Panc1 (cell line): ENCODE results near the gene KRT6C. TPM values are rescaled to one million over a fixed set of nuclear protein-coding genes. Genes with fewer than 3 reads are reported as not detected.
"Not testable (repeated sequence)": the region's sequence is repeated elsewhere in the genome, so short reads cannot be mapped to it uniquely, and the experiment has no call there.

Source experiments
- ATAC-seq: fragments of 200-7000 bp; cut with Tn5 transposase; 2 replicates; pipeline ENCODE4 v1.9.1; 2020; ENCODE audit warnings: mild to moderate bottlenecking, moderate library complexity
- BruUV-seq: library from RNA; stranded (reverse); fragments of 400-500 nt; replicated peaks from 2 replicates; lab custom pipeline; 2021; lab: Mats Ljungman, UMichigan
- CTCF ChIA-PET: fragments of 300-600 bp; sonication (Branson Sonifier 250); formaldehyde crosslinking; loops from one replicate; lab custom pipeline; 2022; ENCODE audit warnings: antibody characterized with exemption; lab: Charles Lee
- POLR2A ChIA-PET: fragments of 300-600 bp; sonication (Branson Sonifier 250); formaldehyde crosslinking; loops from one replicate; lab custom pipeline; 2022; ENCODE audit warnings: antibody characterized with exemption; lab: Charles Lee
- DNase-seq: peaks from one replicate; pipeline ENCODE4 v3.0.0-alpha.2; 2010; ENCODE audit warnings: low read depth, low spot score
- H3K27ac ChIP-seq: 2 replicates; pipeline ENCODE4 v1.5.1; 2011; ENCODE audit warnings: mild to moderate bottlenecking, low read length, inconsistent platforms
- H3K27me3 ChIP-seq: fragments of 200-500 bp; sonication (Bioruptor generic); 2 replicates; pipeline ENCODE4 v1.6.0; 2014; ENCODE audit warnings: low read length, inconsistent platforms; ENCODE audit not compliant: control insufficient read depth, insufficient read depth
- H3K36me3 ChIP-seq: fragments of 200-500 bp; sonication (Bioruptor generic); 2 replicates; pipeline ENCODE4 v1.5.1; 2014; ENCODE audit warnings: inconsistent platforms, mild to moderate bottlenecking, low read length, moderate library complexity; ENCODE audit not compliant: control insufficient read depth, insufficient read depth
- H3K4me1 ChIP-seq: 2 replicates; pipeline ENCODE4 v1.5.1; 2011; ENCODE audit warnings: inconsistent platforms, mild to moderate bottlenecking, low read length, moderate library complexity; ENCODE audit not compliant: control insufficient read depth, insufficient read depth
- H3K4me3 ChIP-seq, 2 experiments: 2 replicates each; pipeline ENCODE4 v1.5.1; 2011 to 2012; ENCODE audit warnings: low read depth in 2 of 2, low read length in 2 of 2, mild to moderate bottlenecking in 2 of 2, inconsistent platforms in 1 of 2, moderate library complexity in 1 of 2
- H3K9me3 ChIP-seq: fragments of 200-500 bp; sonication (Bioruptor generic); 2 replicates; pipeline ENCODE4 v1.5.1; 2014; ENCODE audit warnings: low read depth, mild to moderate bottlenecking, inconsistent platforms, low read length, moderate library complexity; ENCODE audit not compliant: control insufficient read depth, insufficient read depth
- CTCF ChIP-seq: fragments of 450-650 bp; IDR thresholded peaks from 2 replicates; pipeline ENCODE4 v1.5.1; 2017; ENCODE audit warnings: mild to moderate bottlenecking
- POLR2AphosphoS5 ChIP-seq: IDR thresholded peaks from 2 replicates; pipeline ENCODE4 v1.6.1; 2012; ENCODE audit warnings: mild to moderate bottlenecking, low read depth, low read length, moderate library complexity
- SIN3A ChIP-seq: IDR thresholded peaks from 2 replicates; pipeline ENCODE4 v1.6.1; 2012; ENCODE audit warnings: low read depth, mild to moderate bottlenecking, low read length, moderate library complexity, borderline replicate concordance; ENCODE audit not compliant: insufficient read depth
- TCF7L2 ChIP-seq: IDR thresholded peaks from 2 replicates; pipeline ENCODE4 v1.6.1; 2011; ENCODE audit warnings: mild to moderate bottlenecking, low read depth, low read length, inconsistent platforms
- in situ Hi-C: cut with HindIII; loops from 2 replicates; pipeline ENCODE4 v1.10.0; 2016; ENCODE audit warnings: low sequenced_read_pairs, low pct_unique_long_range_greater_than_20kb
- intact Hi-C: fragments of 100-400 bp; cut with micrococcal nuclease; formaldehyde crosslinking; loops from one replicate; pipeline ENCODE4 v1.10.0; 2022; ENCODE audit not compliant: unreplicated experiment
- total RNA-seq: library from RNA; stranded (reverse); gene quantifications from one replicate; pipeline ENCODE4 v1.2.1, GENCODE V29; 2021; ENCODE audit not compliant: unreplicated experiment
- TF ChIP-seq, protein P1 (sequence below), 2 experiments: IDR thresholded peaks; 2 replicates each; pipeline ENCODE4 v1.6.1; 2011 to 2012; ENCODE audit warnings: low read depth in 2 of 2, control low read depth in 1 of 2, low read length in 1 of 2, mild to moderate bottlenecking in 1 of 2, moderate library complexity in 1 of 2; ENCODE audit not compliant: insufficient read depth in 1 of 2

The KRT6C gene
- total RNA-seq, 1 experiment from 2014 or later = not detected

GRCh38 chr12:52448228-52448627, 25.4 kb downstream of the KRT6C start:
- intact Hi-C loops (no loop called here), in situ Hi-C loops (no loop called here)
- POLR2A ChIA-PET = interaction anchor here (0.7 kb wide), 1 partner anchor 21 kb away, joined by 3 read pairs; no protein-coding TSS in a partner anchor
- TF ChIP-seq TCF7L2 (no peak), POLR2AphosphoS5 (no peak), SIN3A (no peak), CTCF (no peak)
- TF ChIP-seq, protein P1, sequence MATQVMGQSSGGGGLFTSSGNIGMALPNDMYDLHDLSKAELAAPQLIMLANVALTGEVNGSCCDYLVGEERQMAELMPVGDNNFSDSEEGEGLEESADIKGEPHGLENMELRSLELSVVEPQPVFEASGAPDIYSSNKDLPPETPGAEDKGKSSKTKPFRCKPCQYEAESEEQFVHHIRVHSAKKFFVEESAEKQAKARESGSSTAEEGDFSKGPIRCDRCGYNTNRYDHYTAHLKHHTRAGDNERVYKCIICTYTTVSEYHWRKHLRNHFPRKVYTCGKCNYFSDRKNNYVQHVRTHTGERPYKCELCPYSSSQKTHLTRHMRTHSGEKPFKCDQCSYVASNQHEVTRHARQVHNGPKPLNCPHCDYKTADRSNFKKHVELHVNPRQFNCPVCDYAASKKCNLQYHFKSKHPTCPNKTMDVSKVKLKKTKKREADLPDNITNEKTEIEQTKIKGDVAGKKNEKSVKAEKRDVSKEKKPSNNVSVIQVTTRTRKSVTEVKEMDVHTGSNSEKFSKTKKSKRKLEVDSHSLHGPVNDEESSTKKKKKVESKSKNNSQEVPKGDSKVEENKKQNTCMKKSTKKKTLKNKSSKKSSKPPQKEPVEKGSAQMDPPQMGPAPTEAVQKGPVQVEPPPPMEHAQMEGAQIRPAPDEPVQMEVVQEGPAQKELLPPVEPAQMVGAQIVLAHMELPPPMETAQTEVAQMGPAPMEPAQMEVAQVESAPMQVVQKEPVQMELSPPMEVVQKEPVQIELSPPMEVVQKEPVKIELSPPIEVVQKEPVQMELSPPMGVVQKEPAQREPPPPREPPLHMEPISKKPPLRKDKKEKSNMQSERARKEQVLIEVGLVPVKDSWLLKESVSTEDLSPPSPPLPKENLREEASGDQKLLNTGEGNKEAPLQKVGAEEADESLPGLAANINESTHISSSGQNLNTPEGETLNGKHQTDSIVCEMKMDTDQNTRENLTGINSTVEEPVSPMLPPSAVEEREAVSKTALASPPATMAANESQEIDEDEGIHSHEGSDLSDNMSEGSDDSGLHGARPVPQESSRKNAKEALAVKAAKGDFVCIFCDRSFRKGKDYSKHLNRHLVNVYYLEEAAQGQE (IDR thresholded peaks at IDR 0.05; ENCODE audit: insufficient read depth in 1 of 2, low read depth in 2 of 2, low read length in 1 of 2) = no peak
- Histone ChIP-seq H3K27ac (no peak overlapping the region), H3K27me3 (peaks cover 3% of the 10 kb centered on the region; the same call in 1 of the 2 replicates), H3K9me3 (no peaks in the 10 kb centered on the region), H3K4me1 (no peaks in the 10 kb centered on the region), H3K4me3 (no peak overlapping the region), H3K36me3 (no peaks in the 10 kb centered on the region)
- no peak for ATAC-seq
- CTCF ChIA-PET = interaction anchor here (1.6 kb wide), 1 partner anchor 57 kb away, joined by 3 read pairs; no protein-coding TSS in a partner anchor
- DNase-seq = no peak
- no TSS peak for BruUV-seq

GRCh38 chr12:52447196-52447595, 26.4 kb downstream of the KRT6C start:
- in situ Hi-C loops, H3K4me1 ChIP-seq, H3K27ac ChIP-seq, ATAC-seq, H3K9me3 ChIP-seq, DNase-seq, H3K4me3 ChIP-seq, intact Hi-C loops, H3K27me3 ChIP-seq, H3K36me3 ChIP-seq, BruUV-seq, POLR2A ChIA-PET: not testable (repeated sequence)
- CTCF ChIA-PET = interaction anchor here (1.6 kb wide), 1 partner anchor 56 kb away, joined by 3 read pairs; no protein-coding TSS in a partner anchor

- Histone ChIP-seq H3K4me1 (no peaks in the 10 kb centered on the region), H3K36me3 (no peaks in the 10 kb centered on the region), H3K9me3 (no peaks in the 10 kb centered on the region), H3K27me3 (peaks cover 3% of the 10 kb centered on the region; the same call in 1 of the 2 replicates), H3K4me3 (no peak overlapping the region), H3K27ac (no peak overlapping the region)
- no peak for TF ChIP-seq CTCF
- TF ChIP-seq, protein P1 (IDR thresholded peaks at IDR 0.05; ENCODE audit: insufficient read depth in 1 of 2, low read depth in 2 of 2, low read length in 1 of 2) = no peak
- no peak for TF ChIP-seq SIN3A
- no peak for TF ChIP-seq POLR2AphosphoS5
- TF ChIP-seq TCF7L2 = no peak
- no peak for DNase-seq
- in situ Hi-C loops (no loop called here), intact Hi-C loops (no loop called here)
- POLR2A ChIA-PET = no interaction called here
- ATAC-seq = no peak
- CTCF ChIA-PET = interaction anchor here (1.6 kb wide), 1 partner anchor 55 kb away, joined by 3 read pairs; no protein-coding TSS in a partner anchor
- BruUV-seq = no TSS peak
Observed at GRCh38 chr12:52446367-52447045, 27.1 kb downstream of the KRT6C start.
